ENCODE measurements around the gene HIP1. TPM values are rescaled to one million over a fixed set of nuclear protein-coding genes. Genes with fewer than 3 reads are reported as not detected.
"Not testable (repeated sequence)": the region's sequence is repeated elsewhere in the genome, so short reads cannot be mapped to it uniquely, and the experiment has no call there.

The HIP1 gene
- total and polyA plus RNA-seq, 2 of the 13 experiments (the other 11 are each of a cell fraction or from before 2014, with no cell fraction given), result 4.5 to 6.2 TPM

- peaks cover 14% of the 10 kb centered on the region for H3K4me1 ChIP-seq (ENCODE audit: insufficient read depth, low read length)
- ATAC-seq; H2AFZ ChIP-seq (ENCODE audit: low read length); in situ Hi-C loops (cut with HindIII; ENCODE audit: extremely low pct_ligation_motif_present, low pct_unique_long_range_greater_than_20kb); H3K4me3 ChIP-seq (replicated peaks in 1 of 3; ENCODE audit: insufficient read depth in 1 of 3, low read depth in 2 of 3, low read length in 3 of 3); H3K36me3 ChIP-seq (replicated peaks in 1 of 2; ENCODE audit: control insufficient read depth in 1 of 2, insufficient read depth in 2 of 2, low read length in 2 of 2); CTCF ChIA-PET (ENCODE audit: low intra/inter-chr PET ratio, low total read pairs); BruUV-seq (replicated peaks); FAIRE-seq; H4K20me1 ChIP-seq (ENCODE audit: insufficient read depth, low read length); H3K4me2 ChIP-seq (ENCODE audit: low read depth, low read length); H3K27ac ChIP-seq (ENCODE audit: extremely low read length, insufficient read depth, low read length); H3K9me3 ChIP-seq (ENCODE audit: low read length); POLR2A ChIA-PET; H3K27me3 ChIP-seq (ENCODE audit: control insufficient read depth in 1 of 2, insufficient read depth in 2 of 2, low read length in 2 of 2); H3K79me2 ChIP-seq (ENCODE audit: insufficient read depth, low read length); DNase-seq (ENCODE audit: low spot score); H3K9ac ChIP-seq (ENCODE audit: insufficient read depth, low read depth, low read length); intact Hi-C loops (cut with micrococcal nuclease; ENCODE audit: unreplicated experiment): not testable (repeated sequence)
- 74% methylated on average over 11 of the region's 11 CpGs for WGBS (ENCODE audit: low lambda C conversion rate)
Observed at GRCh38 chr7:75609416-75609815, 129.3 kb downstream of the HIP1 start.

GRCh38 chr7:75608451-75609122 is 130.2 kb downstream of the HIP1 start:
- Histone ChIP-seq H3K4me3 (replicated peaks in 1 of 3; ENCODE audit: insufficient read depth in 1 of 3, low read depth in 2 of 3, low read length in 3 of 3) (no peak overlapping the region), H3K79me2 (ENCODE audit: insufficient read depth, low read length) (no peaks in the 10 kb centered on the region), H3K27me3 (ENCODE audit: control insufficient read depth in 1 of 2, insufficient read depth in 2 of 2, low read length in 2 of 2) (no peaks in the 10 kb centered on the region), H2AFZ (ENCODE audit: low read length) (no peak overlapping the region), H3K27ac (ENCODE audit: extremely low read length, insufficient read depth, low read length) (no peak overlapping the region), H3K9ac (ENCODE audit: insufficient read depth, low read depth, low read length) (no peak overlapping the region), H3K4me1 (ENCODE audit: insufficient read depth, low read length) (peaks cover 14% of the 10 kb centered on the region), H3K4me2 (ENCODE audit: low read depth, low read length) (no peak overlapping the region), H3K9me3 (ENCODE audit: low read length) (no peaks in the 10 kb centered on the region), H4K20me1 (ENCODE audit: insufficient read depth, low read length) (no peaks in the 10 kb centered on the region), H3K36me3 (replicated peaks in 1 of 2; ENCODE audit: control insufficient read depth in 1 of 2, insufficient read depth in 2 of 2, low read length in 2 of 2) (no peaks in the 10 kb centered on the region)
- in situ Hi-C loops (cut with HindIII; ENCODE audit: extremely low pct_ligation_motif_present, low pct_unique_long_range_greater_than_20kb), result no loop called here
- no TSS peak for BruUV-seq (replicated peaks)
- no peak for DNase-seq (ENCODE audit: low spot score)
- 64% methylated on average over 8 of the region's 8 CpGs for WGBS (ENCODE audit: low lambda C conversion rate)
- intact Hi-C loops (cut with micrococcal nuclease; ENCODE audit: unreplicated experiment), result no loop called here
- POLR2A ChIA-PET, result no interaction called here
- ATAC-seq, result no peak
- no peak for FAIRE-seq
- CTCF ChIA-PET (ENCODE audit: low intra/inter-chr PET ratio, low total read pairs), result no interaction called here
- TF ChIP-seq HOXA7 (CRISPR knock-in tag; IDR thresholded peaks at IDR 0.05), result no peak

GRCh38 chr7:75604408-75604807 is 134.3 kb downstream of the HIP1 start:
- BruUV-seq (replicated peaks), result no TSS peak
- Histone ChIP-seq H3K9me3 (ENCODE audit: low read length) (no peaks in the 10 kb centered on the region), H3K79me2 (ENCODE audit: insufficient read depth, low read length) (no peaks in the 10 kb centered on the region), H3K4me1 (ENCODE audit: insufficient read depth, low read length) (no peaks in the 10 kb centered on the region), H3K4me2 (ENCODE audit: low read depth, low read length) (no peak overlapping the region), H3K36me3 (replicated peaks in 1 of 2; ENCODE audit: control insufficient read depth in 1 of 2, insufficient read depth in 2 of 2, low read length in 2 of 2) (no peaks in the 10 kb centered on the region), H2AFZ (ENCODE audit: low read length) (no peak overlapping the region), H3K4me3 (replicated peaks in 1 of 3; ENCODE audit: insufficient read depth in 1 of 3, low read depth in 2 of 3, low read length in 3 of 3) (no peak overlapping the region), H3K9ac (ENCODE audit: insufficient read depth, low read depth, low read length) (no peak overlapping the region), H3K27me3 (ENCODE audit: control insufficient read depth in 1 of 2, insufficient read depth in 2 of 2, low read length in 2 of 2) (no peaks in the 10 kb centered on the region), H3K27ac (ENCODE audit: extremely low read length, insufficient read depth, low read length) (no peak overlapping the region), H4K20me1 (ENCODE audit: insufficient read depth, low read length) (no peaks in the 10 kb centered on the region)
- WGBS (ENCODE audit: low lambda C conversion rate), result 72% methylated on average over 3 of the region's 3 CpGs
- intact Hi-C loops (cut with micrococcal nuclease; ENCODE audit: unreplicated experiment), result no loop called here
- in situ Hi-C loops (cut with HindIII; ENCODE audit: extremely low pct_ligation_motif_present, low pct_unique_long_range_greater_than_20kb), result no loop called here
- no peak for FAIRE-seq
- DNase-seq (ENCODE audit: low spot score), result no peak
- ATAC-seq, result no peak
- CTCF ChIA-PET (ENCODE audit: low intra/inter-chr PET ratio, low total read pairs), result no interaction called here
- POLR2A ChIA-PET, result no interaction called here
- TF ChIP-seq SMYD3 (CRISPR knock-in tag; IDR thresholded peaks at IDR 0.05) (no peak), BRF2 (CRISPR knock-in tag; IDR thresholded peaks at IDR 0.05) (no peak), YEATS2 (CRISPR knock-in tag; IDR thresholded peaks at IDR 0.05; ENCODE audit: borderline replicate concordance) (no peak), ZNF503 (CRISPR knock-in tag; IDR thresholded peaks at IDR 0.05) (no peak), ZBTB38 (CRISPR knock-in tag; IDR thresholded peaks at IDR 0.05) (no peak), MXD4 (CRISPR knock-in tag; IDR thresholded peaks at IDR 0.05) (no peak), CBX1 (IDR thresholded peaks at IDR 0.05; ENCODE audit: low read depth) (no peak), KDM3A (CRISPR knock-in tag; IDR thresholded peaks at IDR 0.05; ENCODE audit: low read depth) (no peak), ZC3H13 (CRISPR knock-in tag; IDR thresholded peaks at IDR 0.05) (no peak)

All from HepG2 (cell line).